WI38 (cell line): Measurements from ENCODE around the gene AHDC1.
"Not testable (repeated sequence)": the region's sequence is repeated elsewhere in the genome, so short reads cannot be mapped to it uniquely, and the experiment has no call there.

Experiments used
- H3K4me3 ChIP-seq: 2 replicates; pipeline ENCODE4 v1.5.1; 2011; ENCODE audit warnings: low read depth, mild to moderate bottlenecking, control low read depth, low read length
- TF ChIP-seq, protein P1 (sequence below): IDR thresholded peaks from 2 replicates; pipeline ENCODE4 v1.5.1; 2012; ENCODE audit warnings: low read depth, mild to moderate bottlenecking, control low read depth, low read length

AHDC1 gene

DNA sequence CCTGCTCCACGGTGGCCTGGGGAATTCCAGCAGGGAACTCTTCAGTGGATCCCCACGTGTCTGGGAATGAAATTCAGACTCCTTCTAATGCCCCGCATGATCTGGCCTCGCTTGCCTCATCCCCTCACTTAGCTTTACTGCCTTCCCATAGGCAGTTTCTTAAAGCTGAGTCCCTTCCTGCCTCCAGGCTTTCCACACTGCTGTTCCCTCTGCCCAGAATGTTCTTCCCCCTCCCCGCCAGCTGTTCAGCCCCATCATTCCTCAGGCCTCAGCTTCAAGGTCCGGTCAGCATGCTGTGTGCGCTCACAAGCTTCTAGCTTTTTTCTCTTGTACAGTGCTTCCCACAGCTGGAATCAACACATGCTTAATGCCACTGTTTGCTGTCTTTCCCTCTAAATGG, 59.1 kb downstream of the AHDC1 start:
- TF ChIP-seq, protein P1, sequence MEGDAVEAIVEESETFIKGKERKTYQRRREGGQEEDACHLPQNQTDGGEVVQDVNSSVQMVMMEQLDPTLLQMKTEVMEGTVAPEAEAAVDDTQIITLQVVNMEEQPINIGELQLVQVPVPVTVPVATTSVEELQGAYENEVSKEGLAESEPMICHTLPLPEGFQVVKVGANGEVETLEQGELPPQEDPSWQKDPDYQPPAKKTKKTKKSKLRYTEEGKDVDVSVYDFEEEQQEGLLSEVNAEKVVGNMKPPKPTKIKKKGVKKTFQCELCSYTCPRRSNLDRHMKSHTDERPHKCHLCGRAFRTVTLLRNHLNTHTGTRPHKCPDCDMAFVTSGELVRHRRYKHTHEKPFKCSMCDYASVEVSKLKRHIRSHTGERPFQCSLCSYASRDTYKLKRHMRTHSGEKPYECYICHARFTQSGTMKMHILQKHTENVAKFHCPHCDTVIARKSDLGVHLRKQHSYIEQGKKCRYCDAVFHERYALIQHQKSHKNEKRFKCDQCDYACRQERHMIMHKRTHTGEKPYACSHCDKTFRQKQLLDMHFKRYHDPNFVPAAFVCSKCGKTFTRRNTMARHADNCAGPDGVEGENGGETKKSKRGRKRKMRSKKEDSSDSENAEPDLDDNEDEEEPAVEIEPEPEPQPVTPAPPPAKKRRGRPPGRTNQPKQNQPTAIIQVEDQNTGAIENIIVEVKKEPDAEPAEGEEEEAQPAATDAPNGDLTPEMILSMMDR: no peak
- no peak overlapping the region for H3K4me3 ChIP-seq

DNA sequence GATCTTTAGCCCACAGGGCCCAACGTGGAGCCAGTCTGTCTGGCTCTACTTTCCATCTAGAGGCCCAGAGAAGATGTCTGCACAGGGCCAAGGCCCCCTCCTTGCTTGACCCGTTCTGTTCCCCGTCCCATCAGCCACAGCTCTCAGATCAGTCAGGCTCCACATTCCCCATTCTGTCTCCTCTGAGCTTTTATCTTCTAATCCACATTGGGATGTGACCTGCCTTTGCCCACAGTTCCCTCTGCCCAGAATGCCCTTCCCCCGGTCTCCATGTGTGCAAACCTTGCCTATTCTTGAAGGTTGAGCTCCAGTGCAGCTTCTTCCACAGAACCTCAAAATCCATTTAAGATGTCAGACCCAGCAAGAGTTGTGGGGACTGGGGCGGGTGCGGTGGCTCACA, 60.7 kb downstream of the AHDC1 start:
- TF ChIP-seq, protein P1: no peak

DNA sequence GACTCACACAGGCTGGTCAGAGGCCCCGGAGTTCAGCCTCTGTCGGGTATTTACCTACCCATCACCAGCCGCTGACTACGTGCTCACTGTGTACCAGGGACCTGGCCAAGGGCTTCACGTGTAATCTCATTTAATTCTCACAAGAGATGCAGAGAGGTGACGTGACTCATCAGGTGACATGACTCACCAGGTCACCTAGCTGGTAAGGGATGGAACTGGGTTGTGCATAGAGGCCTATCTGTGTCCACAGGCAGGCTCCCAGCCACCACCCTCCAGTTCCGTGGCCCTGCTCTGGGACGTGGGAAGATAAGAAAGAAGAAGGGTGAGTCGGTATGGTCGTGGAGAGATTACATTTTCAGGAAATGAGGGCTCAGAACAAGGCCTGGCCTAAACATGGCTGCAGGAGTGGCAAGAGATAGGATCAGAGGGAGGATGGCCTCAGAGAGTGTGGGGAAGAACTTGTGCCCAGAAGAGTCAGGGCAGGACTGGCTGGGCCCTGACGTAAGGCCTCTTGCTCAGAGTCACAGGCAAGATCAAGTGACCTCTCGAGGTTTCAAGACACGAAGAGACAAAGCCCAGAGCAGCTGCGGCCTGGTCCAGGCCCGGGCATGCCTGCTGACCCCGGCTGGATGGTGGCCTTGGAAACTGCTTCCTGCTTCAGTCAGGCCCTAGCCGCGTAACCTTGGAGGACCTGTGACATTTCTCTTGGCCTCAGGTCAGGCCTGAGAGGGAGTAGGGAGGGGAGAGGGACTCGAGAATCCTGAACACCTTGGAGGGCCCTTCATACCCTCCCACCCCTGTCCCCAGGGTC, 61.3 kb downstream of the AHDC1 start:
- TF ChIP-seq, protein P1: no peak
- no peak overlapping the region for H3K4me3 ChIP-seq

More for the DNA sequence above, 60.7 kb downstream of the AHDC1 start:
- no peak overlapping the region for H3K4me3 ChIP-seq

DNA sequence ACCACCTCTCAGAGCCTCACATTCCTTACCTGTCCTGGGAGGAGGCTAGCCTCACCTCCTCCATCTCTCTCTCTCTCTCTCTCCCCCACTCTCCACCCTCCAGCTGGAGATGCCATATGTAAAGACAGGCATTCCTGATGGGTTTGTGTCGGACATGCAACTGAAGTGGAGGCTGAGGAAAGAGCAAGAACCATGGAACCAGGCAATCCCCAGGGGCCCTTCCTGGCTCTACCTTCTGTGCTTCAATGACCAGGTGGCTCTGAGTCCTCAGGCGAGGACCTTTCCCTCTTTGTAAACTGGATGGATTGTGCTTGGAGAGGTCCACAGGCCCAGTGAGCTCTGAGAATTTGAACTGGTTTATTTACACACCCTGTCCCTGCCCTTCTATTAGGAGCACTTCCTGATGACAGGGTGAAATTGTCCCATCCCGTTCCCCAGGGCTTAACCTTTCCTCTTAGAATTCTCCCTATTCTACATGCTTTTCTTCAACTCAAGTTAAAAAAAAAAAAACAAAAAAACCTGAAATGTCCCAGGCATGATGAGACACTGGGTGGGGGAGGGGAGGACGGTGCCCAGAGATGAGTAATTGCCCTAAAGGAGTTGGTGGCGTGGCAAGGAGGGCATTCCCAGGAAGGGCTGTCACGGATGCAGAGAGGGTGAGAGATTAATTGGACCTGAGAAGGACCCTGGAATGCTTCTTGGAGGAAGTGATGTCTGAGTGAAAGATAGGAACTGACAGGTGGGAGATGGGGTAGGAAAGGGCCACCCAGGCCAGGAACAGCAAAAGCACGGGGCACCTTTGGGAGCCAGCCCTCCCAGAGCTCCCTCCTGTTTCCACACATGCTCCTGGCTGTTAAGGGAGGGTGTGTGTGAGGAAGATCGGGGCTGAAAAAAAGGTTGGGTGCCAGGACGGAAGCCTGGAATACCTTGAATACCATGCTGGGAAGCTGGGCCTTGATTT, 63.8 kb downstream of the AHDC1 start:
- TF ChIP-seq, protein P1: no peak
- no peak overlapping the region for H3K4me3 ChIP-seq

DNA sequence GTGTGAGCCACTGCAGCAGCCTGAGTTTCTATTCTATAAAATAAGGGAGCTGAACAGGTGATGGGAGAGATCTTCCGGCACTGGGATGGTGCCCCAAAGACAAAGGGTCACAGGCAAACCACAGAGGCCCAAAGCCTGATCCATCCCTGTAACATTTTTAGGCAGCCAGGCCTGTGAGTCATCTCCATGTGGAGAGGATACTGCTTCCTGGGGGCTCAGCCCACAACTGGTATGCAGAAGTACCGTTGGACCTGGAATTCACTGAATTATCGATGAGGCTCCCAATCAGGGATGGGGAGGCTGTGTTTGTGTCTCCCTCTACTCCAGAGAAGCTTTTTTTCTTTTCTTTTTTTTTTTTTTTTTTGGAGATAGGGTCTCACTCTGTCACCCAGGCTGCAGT, 65.2 kb downstream of the AHDC1 start:
- no peak overlapping the region for H3K4me3 ChIP-seq
- TF ChIP-seq, protein P1: no peak

DNA sequence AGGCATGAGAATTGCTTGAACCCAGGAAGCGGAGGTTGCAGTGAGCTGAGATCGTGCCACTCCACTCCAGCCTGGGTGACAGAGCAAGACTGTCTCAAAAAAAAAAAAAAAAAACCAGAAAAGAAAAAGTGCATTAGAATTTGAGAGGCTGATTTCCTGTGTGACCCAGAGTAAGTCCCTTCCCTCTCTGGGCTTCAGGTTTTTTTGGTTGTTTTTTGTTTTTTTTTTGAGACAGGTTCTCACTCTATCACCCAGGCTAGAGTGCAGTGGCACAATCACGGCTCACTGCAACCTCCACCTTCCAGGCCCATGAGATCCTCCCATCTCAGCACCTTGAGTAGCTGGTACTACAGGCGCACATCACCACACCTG, 65.7 kb downstream of the AHDC1 start:
- not testable (repeated sequence) for H3K4me3 ChIP-seq

DNA sequence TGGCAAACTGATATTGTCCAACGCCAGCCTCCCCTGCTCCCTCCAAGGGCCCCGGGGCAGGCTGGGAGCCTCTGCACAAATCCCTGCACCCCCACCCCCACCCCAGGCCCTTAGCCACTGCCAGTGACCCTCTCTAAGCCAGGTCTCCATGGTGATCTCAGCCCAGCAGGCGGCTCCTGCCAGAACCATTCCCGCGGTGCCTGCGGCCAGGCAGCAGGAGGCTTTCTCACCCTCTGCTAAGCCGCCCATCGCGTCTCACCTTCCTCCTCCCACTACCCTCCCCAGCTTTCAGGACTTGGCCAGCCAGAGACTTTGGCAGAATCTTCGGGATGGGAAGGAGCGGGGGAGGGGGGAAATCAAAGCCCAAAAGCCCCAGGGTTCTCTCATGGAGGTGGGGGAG, 67.2 kb downstream of the AHDC1 start:
- H3K4me3 ChIP-seq: no peak overlapping the region
- TF ChIP-seq, protein P1: no peak
